GM19023 (cell line): ENCODE measurements around the gene TMEM132A.
A peak's percentile ranks its signal among the peaks of the same experiment; 100 is the strongest.

Source experiments
- ATAC-seq: cut with Tn5 transposase; IDR thresholded peaks from one replicate; pipeline ENCODE4 v1.9.1; 2021; ENCODE audit warnings: mild to moderate bottlenecking, moderate library complexity; ENCODE audit not compliant: unreplicated experiment

TMEM132A gene

DNA sequence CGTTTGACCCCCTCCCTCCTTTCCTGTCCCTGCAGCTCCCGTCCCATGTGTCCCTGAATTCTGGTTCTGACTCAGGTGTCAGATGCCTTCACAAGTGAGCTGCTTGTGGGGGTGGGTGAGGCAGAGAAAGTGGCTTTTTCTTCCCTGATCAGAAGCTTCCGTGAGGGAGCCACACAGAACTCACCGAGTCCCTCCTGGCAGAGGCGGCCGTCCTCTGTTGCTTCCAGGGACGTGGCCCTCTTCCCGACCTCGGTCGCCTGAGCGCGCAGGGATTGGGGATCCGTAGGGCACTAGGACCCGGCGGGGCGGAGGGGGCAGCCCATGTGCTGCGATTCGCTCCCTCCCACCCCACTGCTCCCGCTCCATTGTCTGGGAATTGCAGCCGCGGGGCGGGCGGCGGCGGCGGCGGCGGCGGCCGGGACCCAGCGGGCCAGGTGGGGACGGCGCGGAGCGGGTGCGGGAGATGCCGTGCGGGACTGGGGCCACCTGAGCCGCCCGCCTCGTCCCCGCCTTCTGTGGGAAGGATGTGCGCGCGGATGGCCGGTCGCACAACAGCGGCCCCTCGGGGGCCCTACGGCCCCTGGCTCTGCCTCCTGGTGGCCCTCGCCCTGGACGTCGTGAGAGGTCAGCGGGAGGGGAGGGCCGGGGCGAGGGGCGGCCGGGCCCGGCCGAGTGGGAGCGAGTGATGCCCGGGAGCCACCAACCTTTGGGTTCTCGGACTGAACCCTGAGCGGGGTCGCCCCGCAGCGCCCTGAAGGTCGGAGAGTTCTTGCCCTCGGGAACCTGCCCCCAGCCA is at the start of gene TMEM132A:
TSS of gene TMEM132A (plus strand) at position 351 of the 796 bp plus-strand sequence. CDS start at position 525, 174 bp downstream.
- ATAC-seq: peak; percentile 62

DNA sequence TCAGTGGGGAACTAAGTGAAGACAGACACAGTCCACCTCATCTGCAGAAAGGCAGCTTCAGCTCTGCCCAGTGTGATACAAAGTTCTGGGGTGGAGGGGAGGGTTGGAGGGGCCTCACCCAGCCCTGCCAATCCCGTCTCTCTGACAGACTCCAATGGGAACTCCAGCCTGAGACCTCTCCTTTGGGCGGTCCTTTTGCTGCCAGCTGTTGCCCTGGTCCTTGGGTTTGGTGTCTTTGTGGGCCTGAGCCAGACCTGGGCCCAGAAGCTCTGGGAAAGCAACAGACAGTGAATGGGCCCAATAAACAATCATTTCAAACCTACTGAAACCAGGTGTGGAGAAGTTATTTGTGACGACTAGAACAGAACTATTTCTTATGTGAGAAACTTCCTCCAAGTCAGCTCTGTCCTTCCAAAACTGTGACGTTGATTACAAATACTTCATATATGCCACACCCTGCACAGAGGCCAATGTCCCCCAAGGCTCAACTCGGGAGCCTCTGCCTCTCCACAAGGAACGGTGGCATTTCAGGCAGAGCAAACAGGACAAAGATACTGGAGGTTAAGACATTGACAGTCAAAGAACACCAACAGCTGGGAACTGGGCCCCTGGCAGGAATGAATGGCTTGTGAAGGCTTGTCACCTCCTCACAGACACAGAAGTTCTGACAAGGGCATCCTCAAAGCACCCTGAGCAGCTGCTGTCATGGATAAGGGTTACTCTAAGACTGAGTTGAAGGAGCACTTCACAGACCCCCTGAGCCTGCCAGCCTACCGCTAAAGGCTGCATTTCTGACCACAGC is 48.7 kb upstream of the TMEM132A start:
- ATAC-seq: no peak

DNA sequence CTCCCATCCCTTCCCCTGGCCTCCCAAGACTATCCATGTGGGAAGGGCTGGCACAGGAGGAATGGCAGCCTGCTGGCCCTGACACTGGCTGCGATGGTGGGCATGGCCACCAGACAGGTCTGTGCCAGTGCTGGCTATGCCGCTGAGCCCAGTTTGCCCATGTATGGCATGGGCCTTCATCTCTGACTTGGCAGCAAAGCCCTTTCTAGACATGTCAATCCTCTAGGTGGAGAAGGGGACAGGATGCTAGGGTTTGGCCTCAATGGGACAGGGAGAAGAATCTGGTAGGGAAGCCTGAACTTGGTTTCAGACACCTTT is 48.1 kb upstream of the TMEM132A start:
- no peak for ATAC-seq

- no peak for ATAC-seq
These were observed 45.8 kb upstream of the TMEM132A start for GRCh38 chr11:60878245-60879101.

DNA sequence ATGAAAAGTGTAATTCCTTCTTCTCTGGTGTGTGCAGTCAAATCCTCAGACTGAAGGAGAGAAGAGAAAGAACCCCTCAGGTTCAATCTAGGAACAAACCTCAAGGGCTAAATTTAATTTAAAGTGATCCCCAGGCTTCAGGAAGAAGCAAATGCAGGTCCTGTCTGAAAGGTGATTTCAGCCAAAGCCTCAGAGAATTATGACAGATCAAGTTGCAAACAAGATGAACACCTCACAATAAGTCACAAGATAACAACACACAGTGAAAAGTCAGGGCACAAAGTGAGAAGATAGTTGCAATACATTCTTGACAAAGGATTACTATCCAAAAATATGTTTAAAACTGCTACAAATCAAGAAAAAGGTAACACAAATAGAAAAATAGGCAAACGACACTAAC is 45.2 kb upstream of the TMEM132A start:
- ATAC-seq: no peak

- ATAC-seq: no peak
These were observed 44.2 kb upstream of the TMEM132A start for GRCh38 chr11:60879971-60880588.

GRCh38 chr11:60880643-60881282 is 43.5 kb upstream of the TMEM132A start:
- ATAC-seq: no peak

DNA sequence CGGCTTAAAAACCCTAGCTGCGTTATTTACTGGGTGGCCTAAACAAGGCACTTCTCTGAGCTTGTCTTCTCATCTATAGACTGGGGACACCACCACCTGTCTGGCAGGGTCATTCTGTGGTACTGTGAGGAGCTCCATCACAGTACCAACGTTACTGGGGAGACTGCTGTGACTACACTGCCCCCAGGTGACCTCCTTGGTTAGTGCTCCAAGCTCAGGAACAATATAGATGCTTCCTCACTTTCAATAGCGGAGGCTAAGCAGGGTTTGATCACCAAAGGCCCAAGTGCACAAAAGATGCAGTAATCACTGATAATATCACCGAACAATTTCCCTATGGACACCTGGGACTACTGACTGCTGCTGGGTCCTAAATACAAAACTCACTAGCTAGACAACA is 36.7 kb upstream of the TMEM132A start:
- ATAC-seq: peak; percentile 66

GRCh38 chr11:60889869-60890311 is 34.4 kb upstream of the TMEM132A start:
- no peak for ATAC-seq

GRCh38 chr11:60890696-60891095 is 33.6 kb upstream of the TMEM132A start:
- ATAC-seq: no peak

- no peak for ATAC-seq
These were observed 33.0 kb upstream of the TMEM132A start for GRCh38 chr11:60891103-60891741.

GRCh38 chr11:60895687-60896086 is 28.6 kb upstream of the TMEM132A start:
- no peak for ATAC-seq

DNA sequence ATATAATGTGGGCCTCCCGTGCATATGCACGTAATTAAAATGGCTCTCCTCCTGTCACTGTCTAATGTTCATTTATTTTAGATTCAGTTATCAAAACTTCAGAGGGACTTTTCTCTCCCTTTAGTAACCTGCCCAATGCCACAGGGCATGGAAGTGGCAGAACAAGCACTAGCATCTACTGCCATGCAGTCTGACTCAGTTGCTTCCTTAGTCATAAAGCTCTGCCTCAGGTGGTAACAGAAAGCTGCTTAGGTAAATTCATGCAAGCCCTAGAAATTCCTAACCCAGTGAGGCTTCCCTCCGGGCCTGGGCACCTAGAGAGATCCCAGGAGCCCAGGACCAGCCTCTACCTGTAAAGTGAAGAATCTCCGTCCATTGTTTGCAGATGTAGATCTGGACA is 26.8 kb upstream of the TMEM132A start:
- ATAC-seq: no peak

DNA sequence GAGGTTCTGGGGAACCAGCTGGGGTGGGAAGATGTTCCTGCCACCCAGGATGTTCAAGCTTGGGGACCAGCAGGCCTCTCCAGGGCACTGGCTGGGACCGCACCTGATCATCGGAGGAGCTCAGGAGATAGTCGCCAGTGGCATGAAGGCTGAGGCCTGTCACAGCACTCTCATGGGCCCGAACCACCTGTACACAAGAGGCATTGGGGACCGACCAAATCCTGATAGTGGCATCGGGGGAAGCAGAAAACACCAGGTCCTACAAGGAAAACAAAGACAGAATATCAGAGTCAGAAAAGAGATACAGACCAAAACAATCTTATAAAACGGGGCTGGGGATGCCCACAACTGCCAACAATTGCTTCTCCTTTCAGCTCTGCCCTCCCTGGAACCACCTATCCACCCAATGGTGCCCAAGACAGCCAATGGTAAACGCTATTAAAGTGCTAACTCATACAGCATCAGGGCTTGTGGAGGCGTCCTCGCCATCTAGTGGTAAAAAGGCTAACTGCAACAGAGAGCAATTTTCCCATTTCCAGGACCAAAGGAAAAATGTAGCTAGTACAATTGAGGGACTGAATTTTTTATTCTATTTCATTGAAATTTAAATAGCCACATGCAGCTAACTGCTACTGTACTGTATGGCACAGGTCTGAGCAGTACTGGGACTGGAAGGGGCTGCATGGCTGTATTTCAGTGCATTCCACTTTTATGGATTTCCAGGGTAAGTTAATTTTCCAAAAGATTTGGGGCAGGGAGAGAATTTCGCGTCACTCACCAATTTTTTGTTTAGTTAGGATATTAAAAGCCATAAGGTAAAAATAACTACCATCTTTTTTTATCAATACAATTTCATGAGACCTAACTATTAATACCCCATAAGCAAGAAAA is 25.0 kb upstream of the TMEM132A start:
- no peak for ATAC-seq

- no peak for ATAC-seq
These were observed 24.3 kb upstream of the TMEM132A start for GRCh38 chr11:60899977-60900376.

- ATAC-seq: no peak
These were observed 23.4 kb upstream of the TMEM132A start for GRCh38 chr11:60900673-60901404.

GRCh38 chr11:60902625-60903024 is 21.6 kb upstream of the TMEM132A start:
- ATAC-seq: no peak

- no peak for ATAC-seq
These were observed 19.2 kb upstream of the TMEM132A start for GRCh38 chr11:60905047-60905446.
